Islet precursor cell (in vitro differentiated cells): ENCODE data around the gene NSG1.

Experiments used
- DNase-seq: peaks from one replicate; pipeline ENCODE4 v3.0.0-alpha.2; 2018

NSG1 gene

DNA sequence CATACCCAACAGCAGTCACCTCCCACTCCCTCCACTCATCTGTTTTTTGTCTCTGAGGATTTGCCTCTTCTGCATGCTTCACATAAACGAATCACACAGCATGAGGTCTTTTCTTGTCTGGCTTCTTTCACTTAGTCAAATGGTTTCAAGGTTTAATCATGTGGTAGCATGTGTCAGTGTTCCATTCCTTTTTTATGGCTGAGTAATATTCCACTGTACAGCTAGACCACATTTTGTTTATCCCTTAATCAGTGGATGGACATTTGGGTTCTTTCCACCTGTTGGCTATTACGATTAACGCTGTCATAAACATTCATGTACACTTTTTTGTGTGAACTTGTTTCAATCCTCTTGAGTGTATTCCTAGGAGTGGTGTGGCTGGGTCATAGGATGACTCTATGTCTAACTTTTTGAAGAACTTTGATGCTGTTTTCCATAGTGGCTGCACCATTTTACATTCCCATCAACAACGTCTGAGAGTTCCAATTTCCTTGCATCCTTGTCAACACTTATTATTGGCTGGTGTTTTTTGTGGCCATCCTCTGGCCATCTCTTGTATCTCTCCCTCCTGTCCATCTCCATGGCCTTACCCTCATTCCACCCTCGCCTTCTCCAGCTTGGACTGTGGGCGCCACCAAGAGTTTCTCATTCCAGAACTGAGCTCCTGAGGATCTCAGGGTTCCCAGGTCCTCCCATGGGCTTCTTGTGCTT lies 12.4 kb upstream of the NSG1 start:
- no peak for DNase-seq

DNA sequence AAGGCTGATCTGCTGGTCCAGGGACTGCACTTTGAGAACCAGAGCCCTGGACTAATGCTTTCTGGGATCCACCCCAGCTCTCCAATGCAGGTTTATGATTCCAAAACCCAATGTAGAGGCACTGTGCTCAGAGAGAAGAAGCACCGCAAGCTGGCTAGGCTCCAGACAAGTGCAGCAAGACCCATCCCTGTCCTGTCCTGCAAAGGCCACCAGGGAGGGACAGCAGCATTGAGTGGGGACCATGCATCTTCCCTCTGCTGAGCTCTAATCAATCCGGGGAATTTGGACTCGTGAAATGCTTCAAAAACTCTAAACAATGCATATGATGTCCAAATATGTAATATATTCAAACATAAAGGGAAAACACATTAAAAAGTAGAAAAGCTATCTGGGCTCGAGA lies 10.8 kb upstream of the NSG1 start:
- no peak for DNase-seq

DNA sequence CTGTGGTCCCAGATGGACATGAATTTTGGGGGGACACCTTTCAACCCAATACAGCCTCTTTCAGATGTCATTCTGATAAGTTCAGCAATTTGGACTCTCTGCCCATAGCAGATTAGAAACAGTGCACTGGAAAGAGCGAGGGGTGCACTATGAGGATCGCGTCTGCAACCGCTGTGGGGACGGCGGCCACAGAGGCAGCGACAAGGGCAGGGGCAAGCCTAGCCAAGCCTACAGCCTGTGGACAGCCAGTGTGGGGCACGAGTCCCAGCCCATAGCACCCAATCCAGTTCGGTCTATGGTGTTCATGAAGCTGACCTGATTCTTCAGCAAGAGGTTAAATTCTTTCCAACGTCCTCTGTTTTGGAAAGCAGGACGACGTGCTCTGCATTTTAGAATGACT lies 9.7 kb upstream of the NSG1 start:
- DNase-seq: no peak

DNA sequence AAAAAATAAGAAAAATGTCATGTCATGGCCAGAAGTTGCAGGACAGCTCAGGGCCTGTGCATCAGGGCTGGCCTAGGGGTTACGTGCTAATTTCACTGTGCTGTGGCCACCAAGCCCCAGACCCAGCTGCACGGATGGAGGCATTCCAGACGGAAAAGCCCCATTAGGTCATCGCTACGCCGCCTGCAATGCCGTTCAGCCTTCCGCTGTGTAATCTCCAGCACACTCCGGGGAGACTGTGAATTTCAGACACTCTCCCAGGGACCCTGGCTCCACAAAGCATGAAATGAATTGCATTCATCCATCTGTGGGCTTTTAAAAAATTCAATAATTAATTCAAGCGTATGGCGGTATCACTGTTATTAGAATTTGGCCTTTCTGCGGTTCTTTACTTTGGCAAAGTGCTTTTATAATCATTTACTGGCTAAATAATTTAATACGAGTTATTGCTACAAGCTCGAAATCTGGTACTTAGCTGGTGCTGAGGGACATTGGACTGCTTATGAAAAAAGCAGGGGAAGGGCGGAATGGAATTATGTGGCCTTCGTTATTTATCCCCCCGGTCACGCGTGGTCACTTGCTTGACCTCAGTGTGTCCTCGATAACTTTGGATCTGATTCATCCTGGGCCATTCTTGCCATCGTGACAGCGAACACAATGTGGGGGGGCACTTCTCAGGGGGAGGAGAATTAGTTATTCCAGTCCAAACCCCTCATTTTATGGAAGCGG lies 9.0 kb upstream of the NSG1 start:
- DNase-seq: peak; percentile 67

DNA sequence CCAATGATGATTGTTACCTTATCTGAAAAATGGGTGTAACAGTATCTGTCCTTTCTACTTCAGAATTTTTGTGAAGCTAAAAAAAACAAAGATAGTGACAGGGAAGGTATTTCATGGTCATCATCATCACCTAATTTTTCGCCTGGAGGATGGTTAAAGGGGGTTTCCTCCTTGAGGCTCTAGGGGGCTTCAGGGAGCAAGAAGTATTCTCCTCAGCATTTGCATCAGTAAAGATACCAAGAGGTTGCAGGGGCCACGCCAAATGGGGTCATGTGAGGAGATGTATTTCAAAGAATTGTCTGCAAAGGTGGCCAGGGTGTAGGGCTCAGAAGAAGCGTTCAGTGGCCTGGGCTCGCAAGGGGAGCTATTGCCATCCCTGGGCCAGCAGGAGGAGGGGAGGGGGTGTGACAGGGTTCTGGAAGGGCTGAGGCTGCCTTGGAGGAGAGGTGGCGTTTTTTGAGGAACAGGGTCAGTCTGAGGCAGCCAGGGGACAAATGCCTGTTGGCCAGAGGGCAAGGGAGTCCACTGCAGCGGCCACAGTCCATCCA lies 7.3 kb upstream of the NSG1 start:
- DNase-seq: no peak

DNA sequence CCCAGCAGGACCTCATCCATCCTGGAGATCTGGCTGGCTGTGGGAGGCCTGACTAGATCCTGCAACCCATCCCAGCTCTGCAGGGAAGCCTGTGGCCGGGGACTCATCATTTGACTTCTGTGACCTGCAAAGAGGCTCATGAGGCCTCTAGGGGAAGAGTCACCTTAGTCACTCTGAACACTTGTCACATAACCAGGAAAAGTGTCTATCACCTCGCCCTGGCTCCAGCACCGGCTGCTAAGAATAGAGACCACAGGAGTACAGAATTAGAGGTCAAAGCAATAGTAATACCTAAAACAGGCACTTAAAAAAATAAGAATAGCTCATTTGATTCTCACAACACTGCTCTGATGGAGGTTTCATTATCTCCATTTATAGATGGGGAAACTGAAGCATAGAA lies 3.8 kb upstream of the NSG1 start:
- no peak for DNase-seq

DNA sequence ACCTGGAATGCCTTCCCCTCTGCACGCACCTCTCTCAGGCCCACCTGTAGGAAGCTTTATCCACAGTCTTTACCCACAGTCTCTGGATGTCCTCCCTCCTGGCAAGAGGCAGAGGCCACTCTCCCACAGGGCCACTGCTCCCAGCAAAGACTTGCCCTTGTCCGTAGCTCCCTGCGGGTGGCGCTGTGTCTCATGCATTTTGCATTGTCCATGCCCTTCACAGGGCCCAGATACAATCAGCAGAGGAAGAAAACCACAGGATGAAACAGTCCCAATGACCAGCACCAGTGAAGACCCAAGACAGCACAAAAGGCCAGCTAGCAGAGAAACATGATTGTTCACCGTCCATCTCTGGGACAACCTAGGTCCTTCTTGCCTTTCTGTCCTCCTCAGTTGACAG lies 2.1 kb upstream of the NSG1 start:
- peak; percentile 89 for DNase-seq

DNA sequence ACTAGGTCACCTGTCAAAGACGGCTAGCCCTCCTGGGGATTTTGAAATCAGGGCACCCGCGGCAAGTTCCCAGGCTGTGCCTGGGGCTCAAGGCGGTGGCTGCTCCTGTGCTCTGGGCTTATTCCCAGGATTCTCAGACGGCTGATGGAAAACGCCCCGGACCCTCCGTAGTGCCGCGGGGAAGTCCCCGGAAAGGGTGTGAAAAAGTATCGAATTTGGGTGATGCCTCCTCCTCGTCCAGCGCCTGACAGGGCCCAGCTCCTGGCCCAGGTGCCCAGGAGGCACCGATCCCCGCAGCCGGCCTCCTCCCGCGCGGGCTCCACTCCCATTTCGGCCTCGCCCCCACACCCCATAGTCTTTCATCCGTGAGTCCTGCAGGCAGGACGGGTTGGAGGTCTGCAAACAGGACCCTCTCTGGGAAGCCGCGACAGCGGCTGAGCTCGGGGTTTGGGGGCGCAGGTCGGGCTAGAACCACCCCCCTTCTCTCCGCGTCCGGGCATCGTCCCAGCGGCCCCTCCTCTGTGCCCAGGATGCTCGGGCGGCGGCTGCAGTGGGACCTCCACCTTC lies 1.1 kb upstream of the NSG1 start:
- no peak for DNase-seq

DNA sequence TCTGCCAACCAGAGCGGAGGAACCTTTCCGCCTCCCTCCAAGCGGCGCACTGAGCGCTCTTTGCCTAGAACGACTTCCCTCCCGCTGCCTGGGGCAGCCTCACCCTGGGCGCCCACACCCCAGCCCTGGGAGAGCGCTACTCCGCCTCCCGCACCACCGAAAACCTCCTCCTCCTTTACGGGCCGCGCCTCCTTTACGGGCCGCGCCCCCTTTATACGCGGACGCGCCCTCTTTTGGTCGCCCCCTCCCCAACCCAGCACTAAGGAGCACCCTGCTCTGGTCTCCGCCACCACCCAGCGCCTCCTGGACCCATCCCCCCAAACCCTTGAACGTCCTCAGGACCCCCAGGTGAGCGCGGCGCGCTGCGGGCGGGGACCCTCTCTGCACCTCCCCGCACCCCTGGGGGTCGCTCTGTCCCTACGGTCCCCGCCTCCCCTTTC lies 586 bp upstream of the NSG1 start:
- peak; percentile 71 for DNase-seq

DNA sequence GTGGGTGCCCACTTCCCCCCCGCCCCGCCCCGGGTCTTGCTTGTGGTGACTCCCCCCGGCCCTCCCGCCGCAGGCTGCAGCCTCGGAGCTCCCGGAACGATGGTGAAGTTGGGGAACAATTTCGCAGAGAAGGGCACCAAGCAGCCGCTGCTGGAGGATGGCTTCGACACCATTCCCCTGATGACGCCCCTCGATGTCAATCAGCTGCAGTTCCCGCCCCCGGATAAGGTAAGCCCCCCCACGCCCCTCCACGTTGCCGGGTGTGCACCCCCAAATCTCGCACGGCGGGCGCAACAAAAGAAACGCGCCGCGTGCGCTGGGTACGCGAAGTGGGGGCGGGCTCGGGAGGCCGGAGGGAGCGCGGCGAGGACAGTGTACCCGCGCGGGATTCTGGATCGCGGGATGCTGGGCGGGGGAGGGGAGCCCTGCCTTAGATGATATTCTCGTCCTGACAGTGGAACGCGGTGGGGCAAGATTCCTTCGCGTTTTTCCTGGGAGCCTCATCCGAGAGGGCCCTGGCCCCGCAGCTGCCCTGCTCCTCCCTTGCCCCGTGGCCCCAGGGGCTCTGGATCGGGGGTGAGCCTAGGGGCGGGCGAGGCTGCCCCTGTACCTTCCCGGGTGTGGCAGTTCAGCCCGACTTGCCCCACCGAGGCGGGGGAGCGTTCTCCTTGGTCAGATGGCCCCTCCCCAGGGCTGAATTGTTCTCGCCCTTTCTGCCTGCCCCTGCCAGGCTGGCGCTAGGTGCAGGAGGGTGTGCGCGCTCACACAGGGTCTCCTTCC lies 819 bp downstream of the NSG1 start:
- no peak for DNase-seq

DNA sequence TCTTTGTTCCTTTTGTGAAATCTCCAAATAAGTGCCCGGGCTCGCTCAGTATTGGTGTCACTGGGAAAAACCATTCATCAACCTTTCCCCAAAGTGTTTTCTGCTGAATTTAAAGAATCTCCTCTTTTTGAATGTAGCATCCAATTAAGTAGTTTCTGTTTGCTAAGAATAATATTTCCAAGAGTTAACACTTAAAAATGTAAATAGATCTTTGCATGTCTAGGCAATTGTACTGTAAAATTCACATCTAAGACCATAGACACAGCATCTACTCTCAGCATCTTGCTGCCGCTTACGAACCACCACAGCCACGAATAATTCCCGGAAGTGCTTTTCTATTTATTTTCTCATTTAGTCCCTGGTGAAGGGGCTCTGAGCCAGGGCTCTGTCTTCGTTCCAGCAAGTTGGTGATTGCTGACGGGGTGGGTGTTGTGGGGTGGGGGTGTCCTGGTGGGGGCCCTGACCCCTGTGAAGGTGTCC lies 1.4 kb downstream of the NSG1 start:
- DNase-seq: no peak

DNA sequence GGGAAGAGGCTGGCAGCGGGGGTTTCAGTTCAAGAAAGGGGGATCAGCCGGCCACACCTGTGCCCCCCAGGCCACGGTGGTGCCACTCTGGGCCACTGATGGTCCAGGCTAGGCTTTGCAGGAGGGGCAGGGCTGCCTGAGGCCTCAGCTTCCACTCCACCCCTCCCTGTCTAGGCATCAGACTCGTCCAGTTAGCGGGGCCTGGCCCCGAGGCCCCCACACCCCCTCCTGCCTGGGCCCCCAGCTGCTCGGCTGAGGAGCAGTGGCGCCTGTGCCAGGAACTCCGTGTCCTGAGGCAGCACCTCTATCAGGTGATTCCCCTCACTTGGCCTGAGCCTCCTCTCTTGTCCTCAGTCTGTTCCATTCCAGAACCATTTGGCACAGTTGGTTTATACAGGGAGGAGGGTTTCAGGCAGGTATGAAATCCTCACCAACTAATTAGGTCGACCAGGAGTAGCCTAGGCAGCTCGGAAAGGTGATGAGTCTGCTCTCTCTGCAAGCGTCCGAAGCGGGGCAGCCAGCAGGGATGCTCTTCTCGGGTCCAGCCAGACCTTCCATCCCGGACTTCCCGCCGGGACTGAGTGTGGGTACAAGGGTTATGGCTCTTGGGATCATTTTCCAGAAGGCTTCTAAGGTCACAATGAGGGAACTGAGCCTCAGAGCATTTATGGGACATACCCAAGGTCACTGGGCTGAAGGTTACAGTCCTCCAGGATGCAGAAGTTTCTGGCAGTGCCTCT lies 2.1 kb downstream of the NSG1 start:
- DNase-seq: no peak

DNA sequence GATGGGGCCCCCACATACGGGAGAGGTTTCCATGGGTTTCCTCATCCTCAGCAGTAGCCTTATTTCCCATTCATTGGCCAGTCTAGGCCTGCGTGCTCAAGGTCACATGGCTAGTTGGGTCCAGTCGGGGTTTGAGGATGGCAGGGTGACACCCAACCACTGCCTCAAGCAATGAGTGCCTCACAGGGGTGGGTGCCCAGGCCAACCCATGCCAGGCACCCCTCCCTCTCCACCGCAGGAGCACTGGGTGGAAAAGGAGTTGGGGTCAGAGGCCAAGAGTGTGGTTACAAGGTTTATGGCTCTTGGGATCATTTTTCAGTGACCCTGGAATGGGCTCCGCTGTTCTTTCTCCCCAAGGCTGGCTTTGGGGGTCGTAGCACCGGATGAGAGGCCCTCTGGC lies 3.1 kb downstream of the NSG1 start:
- DNase-seq: no peak

DNA sequence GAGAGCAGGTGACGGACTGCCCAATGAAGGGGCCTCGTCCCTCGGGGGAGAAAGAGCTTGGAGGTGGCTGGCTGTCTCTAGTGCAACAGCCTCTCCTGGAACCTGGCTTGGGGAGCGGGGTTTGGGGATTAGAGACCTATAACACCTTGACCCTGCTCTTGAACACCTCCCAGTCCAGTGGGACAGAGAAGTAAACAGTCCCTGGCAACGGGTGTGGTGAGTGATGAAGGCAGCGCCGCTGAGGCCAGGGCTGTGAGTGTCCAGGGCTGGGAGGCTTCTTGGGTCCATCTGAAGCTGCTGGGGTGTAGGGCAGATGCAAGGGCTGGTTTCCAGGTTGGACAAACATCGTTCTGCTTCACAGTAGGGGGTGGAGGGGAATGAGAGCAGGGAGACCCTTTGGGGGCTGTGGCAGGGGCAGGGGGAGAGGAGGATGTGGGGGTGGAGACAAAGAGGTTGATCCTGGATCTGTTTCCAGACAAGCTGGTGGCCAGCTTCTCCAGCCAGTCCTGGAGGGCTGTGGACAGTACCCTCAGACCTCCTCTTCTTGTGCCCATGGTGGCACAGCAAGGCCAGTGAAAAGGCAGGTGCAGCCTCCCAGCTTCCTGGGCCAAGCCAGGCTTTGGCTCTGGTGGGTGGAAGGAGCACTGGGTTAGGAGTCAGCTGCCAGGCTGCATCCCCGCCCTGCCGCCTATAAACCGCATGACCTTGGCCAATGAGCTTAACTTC lies 3.8 kb downstream of the NSG1 start:
- no peak for DNase-seq

DNA sequence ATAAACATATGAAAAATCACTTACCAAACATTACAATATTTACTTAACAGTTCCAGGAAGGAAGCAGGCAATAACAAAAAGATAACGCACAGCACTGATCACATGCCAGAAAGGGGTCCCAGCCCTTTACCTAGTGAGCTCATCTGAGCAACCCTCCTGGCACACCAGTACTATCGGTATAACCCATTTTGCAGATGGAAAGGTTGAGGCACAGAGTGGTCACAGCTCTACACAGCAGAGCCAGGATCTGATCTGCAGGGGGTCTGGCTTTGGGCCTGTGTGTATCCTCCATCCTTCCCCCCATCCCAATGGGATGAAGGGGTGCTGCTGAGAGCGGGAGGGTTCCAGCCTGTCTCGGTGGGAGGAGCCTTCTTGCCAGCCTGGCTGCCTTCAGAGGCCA lies 5.0 kb downstream of the NSG1 start:
- no peak for DNase-seq

DNA sequence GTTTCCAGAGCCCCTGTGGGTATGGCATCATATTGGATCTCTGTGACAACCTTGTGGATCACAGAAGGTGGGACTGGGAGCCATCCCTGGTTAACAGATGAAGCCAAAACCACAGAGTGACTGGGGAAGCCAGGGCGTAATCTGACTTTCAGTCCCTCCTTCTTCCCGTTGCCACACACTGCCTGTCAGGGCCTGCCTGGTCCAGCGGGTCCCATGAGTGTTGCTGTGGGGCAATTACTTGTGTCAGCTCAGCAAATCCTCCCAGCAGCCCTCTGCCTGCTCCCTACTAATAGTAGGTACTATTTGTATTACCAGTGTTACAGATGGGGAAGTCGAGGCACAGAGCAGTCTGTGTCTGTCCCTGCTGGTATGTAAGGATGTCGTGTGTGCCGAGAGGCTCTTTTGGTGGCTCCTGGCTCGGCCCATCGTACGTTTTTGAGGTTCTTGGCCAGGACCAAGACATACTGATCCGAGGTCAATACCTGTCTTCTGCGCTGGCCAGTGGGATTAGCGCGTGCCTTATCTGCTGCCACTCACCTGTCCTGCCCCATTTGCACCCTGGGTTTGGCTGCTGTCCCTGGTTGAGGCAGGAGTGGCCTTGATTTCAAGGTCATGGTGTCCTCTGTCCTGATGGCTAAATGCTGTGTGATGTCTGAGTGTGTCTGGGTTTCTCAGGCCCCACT lies 5.7 kb downstream of the NSG1 start:
- peak; percentile 52 for DNase-seq

DNA sequence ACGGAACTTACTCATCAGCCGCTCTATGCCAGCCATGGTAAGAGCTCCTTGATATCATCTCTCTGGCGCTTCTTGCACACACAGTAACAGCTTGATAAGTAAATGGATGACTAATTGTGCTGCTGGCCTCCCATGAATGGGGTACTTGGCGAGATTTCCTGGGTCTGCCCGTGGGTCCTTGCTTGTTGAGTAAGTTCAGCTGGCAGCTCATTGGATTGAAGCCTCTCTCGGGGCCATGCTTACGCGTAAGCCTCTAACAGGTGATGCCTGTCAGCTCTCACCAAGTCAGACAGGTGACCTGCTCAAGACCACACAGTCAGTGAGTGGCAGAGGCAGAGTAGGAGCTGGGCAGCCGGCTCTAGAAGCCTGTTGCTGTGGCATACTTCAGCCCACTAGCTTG lies 7.7 kb downstream of the NSG1 start:
- DNase-seq: no peak

DNA sequence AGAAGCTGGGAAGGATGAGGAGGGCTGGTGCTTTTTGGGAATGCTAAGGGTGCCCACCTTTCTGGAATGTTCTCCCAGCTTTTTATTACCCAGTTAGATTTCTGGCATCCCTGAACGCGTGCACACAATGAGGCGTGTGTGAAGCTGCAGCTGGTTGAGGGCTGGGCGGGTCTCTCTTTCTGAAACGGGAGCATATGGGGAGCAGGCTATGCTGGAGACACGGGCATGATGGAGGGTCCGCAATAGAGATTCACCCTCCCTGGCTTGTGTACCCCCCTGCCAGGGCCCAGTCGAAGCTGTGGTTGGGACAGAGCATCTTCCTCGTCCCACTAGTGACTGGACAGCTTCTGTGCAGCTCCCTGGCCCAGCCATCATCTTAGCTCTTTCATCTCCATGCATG lies 8.5 kb downstream of the NSG1 start:
- DNase-seq: no peak

DNA sequence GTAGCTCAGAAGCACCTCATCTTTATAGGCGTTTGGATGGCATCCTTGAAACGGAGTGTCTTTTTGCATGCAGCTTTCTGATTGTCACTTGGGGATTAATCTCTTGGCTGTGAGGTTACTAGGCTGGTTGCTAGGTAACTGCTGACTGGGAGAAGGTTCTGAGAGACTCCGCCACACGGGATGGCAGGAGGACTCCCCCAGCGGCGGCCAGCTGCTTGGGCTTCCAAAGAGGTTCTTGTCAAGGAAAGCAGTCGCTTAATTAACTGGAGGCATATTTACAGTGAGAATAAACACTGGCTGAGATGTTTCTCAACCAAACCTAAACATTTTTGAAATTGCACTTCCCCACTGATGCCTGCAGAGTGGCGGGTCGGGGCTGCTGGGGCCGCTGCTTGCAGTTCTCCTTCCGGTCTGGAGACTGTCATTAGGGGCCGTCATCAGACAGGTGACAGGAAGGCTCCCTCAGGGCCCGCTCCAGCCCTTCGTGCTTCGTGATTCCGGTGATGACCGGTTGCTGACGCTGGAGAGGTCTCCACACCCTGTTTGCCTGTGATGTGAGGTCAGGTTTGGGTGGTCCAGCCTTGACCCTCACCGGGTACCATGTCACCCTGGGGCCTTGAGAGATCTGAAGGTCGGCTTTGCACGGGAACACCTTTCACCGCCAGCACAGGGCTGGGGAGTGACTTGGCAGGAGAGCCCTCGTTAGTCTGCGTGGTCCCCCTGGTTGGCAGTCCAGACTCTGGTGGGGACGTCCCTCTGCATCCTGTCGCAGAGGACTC lies 9.1 kb downstream of the NSG1 start:
- no peak for DNase-seq
